GM13976 (cell line): ENCODE data around the gene FHOD3.

Experiments
- DNase-seq: peaks from one replicate; pipeline ENCODE4 v3.0.0; 2012; ENCODE audit warnings: low spot score
- CTCF ChIP-seq: IDR thresholded peaks from 2 replicates; pipeline ENCODE4 v1.5.1; 2012; ENCODE audit warnings: borderline replicate concordance, mild to moderate bottlenecking; ENCODE audit not compliant: insufficient read depth; ENCODE audit errors: extremely low read depth, missing control alignments, control extremely low read depth
- in situ Hi-C: fragments of 300-500 bp; cut with MboI; formaldehyde crosslinking; loops from one replicate; pipeline ENCODE4 v1.12.0; 2022; ENCODE audit warnings: low sequenced_read_pairs, mixed read lengths, inconsistent platforms; ENCODE audit not compliant: unreplicated experiment

The FHOD3 gene

GRCh38 chr18:36514778-36515177 lies 217.3 kb downstream of the FHOD3 start:
- no peak for DNase-seq
- in situ Hi-C loops, result no loop called here

GRCh38 chr18:36516258-36516657 lies 218.7 kb downstream of the FHOD3 start:
- no peak for DNase-seq
- TF ChIP-seq CTCF, result no peak
- in situ Hi-C loops, result no loop called here

More at GRCh38 chr18:36514778-36515177, 217.3 kb downstream of the FHOD3 start:
- TF ChIP-seq CTCF, result no peak

GRCh38 chr18:36516726-36517125 lies 219.2 kb downstream of the FHOD3 start:
- TF ChIP-seq CTCF, result no peak
- in situ Hi-C loops, result no loop called here
- DNase-seq, result no peak

GRCh38 chr18:36518839-36519238 lies 221.3 kb downstream of the FHOD3 start:
- in situ Hi-C loops, result no loop called here
- no peak for DNase-seq
- no peak for TF ChIP-seq CTCF

- DNase-seq, result no peak
- no peak for TF ChIP-seq CTCF
- in situ Hi-C loops, result no loop called here
Measured at GRCh38 chr18:36519358-36519757, 221.8 kb downstream of the FHOD3 start.

GRCh38 chr18:36522509-36522908 lies 225.0 kb downstream of the FHOD3 start:
- in situ Hi-C loops, result no loop called here
- TF ChIP-seq CTCF, result no peak
- no peak for DNase-seq

- DNase-seq, result no peak
- no peak for TF ChIP-seq CTCF
- in situ Hi-C loops, result no loop called here
Measured at GRCh38 chr18:36525913-36526312, 228.4 kb downstream of the FHOD3 start.
